Breast epithelium (tissue), 4 donors: ENCODE results near the gene TMEM151B. TPM values are rescaled to one million over a fixed set of nuclear protein-coding genes. Genes with fewer than 3 reads are reported as not detected.

Experiments
- DNase-seq, 2 donors: peaks; one replicate each; pipeline ENCODE4 v3.0.0-alpha.2; 2019; ENCODE audit warnings: low spot score in 2 of 2
- H3K27ac ChIP-seq, 2 donors: fragments of 200-600 bp; sonication (generic) in 1 of 2; one replicate each; pipeline ENCODE4 v1.5.1; 2016 to 2019; ENCODE audit warnings: mild to moderate bottlenecking in 1 of 2
- H3K27me3 ChIP-seq, 2 donors: fragments of 200-600 bp; sonication (generic) in 1 of 2; one replicate each; pipeline versions ENCODE4 v1.5.1 to v1.6.0; 2017 to 2019; ENCODE audit warnings: control low read depth in 1 of 2, mild to moderate bottlenecking in 1 of 2
- H3K36me3 ChIP-seq: fragments of 200-600 bp; one replicate; pipeline ENCODE4 v1.5.1; 2019
- H3K4me1 ChIP-seq, 2 donors: fragments of 200-600 bp; sonication (generic); one replicate each; pipeline ENCODE4 v1.5.1; 2016 to 2019; ENCODE audit warnings: control low read depth in 1 of 2
- H3K4me3 ChIP-seq, 3 donors: fragments of 200-600 bp; sonication (generic); 1 replicate in 2 of 3; 2 replicates in 1 of 3; pipeline ENCODE4 v1.5.1; 2016 to 2019; ENCODE audit warnings: mild to moderate bottlenecking in 3 of 3, moderate library complexity in 2 of 3
- H3K9me3 ChIP-seq, 2 donors: fragments of 200-600 bp; sonication (generic) in 1 of 2; one replicate each; pipeline ENCODE4 v1.5.1; 2016 to 2019; ENCODE audit warnings: control low read depth in 1 of 2
- CTCF ChIP-seq, 3 donors: fragments of 450-650 bp; IDR thresholded peaks; one replicate each; pipeline ENCODE4 v1.5.1; 2016 to 2017; ENCODE audit warnings: antibody characterized with exemption in 3 of 3, mild to moderate bottlenecking in 3 of 3, moderate library complexity in 3 of 3
- POLR2A ChIP-seq: fragments of 450-650 bp; IDR thresholded peaks from one replicate; pipeline ENCODE4 v1.6.1; 2016; ENCODE audit warnings: antibody characterized with exemption, mild to moderate bottlenecking, moderate library complexity
- POLR2AphosphoS5 ChIP-seq, 3 donors: sonication (generic); formaldehyde crosslinking; IDR thresholded peaks; one replicate each; pipeline ENCODE4 v1.6.1; 2017; ENCODE audit warnings: antibody characterized with exemption in 3 of 3
- intact Hi-C: fragments of 100-400 bp; cut with DNase I; formaldehyde crosslinking; loops from one replicate; pipeline ENCODE4 v1.15.1; 2023; ENCODE audit warnings: low total_unique reads
- total RNA-seq, 3 donors: library from RNA; depleted of rRNA; stranded (reverse); fragments of >200 nt; gene quantifications; one replicate each; pipeline ENCODE4 v1.1.0, GENCODE V29; 2016

Gene TMEM151B
- total RNA-seq, 3 donors from 2014 or later, result 0.15 TPM; not detected in 2

- peak overlapping the region; percentile 80 to 86 for H3K27ac ChIP-seq
- no peaks in the 10 kb centered on the region for H3K36me3 ChIP-seq
- peaks cover 15 to 20% of the 10 kb centered on the region in 2 donors for H3K4me1 ChIP-seq
- intact Hi-C loops, result no loop called here
- DNase-seq, result no peak
- H3K4me3 ChIP-seq, result peak overlapping the region; percentile 74 to 90 (median 77)
- TF ChIP-seq POLR2A, result no peak
- peak in 1 of 3 donors; percentile 44 for TF ChIP-seq POLR2AphosphoS5 (IDR thresholded peaks at IDR 0.05)
- peaks cover 0 to 6% of the 10 kb centered on the region in 2 donors for H3K27me3 ChIP-seq
- H3K9me3 ChIP-seq, result no peaks in the 10 kb centered on the region
These were observed 4.5 kb upstream of the TMEM151B start for GRCh38 chr6:44265722-44266233.

GRCh38 chr6:44266347-44266746, 3.9 kb upstream of the TMEM151B start:
- intact Hi-C loops, result no loop called here
- Histone ChIP-seq H3K27me3 (peaks cover 0 to 6% of the 10 kb centered on the region in 2 donors), H3K9me3 (no peaks in the 10 kb centered on the region), H3K36me3 (no peaks in the 10 kb centered on the region), H3K27ac (no peak overlapping the region), H3K4me1 (peaks cover 15 to 20% of the 10 kb centered on the region in 2 donors), H3K4me3 (no peak overlapping the region)
- TF ChIP-seq CTCF (IDR thresholded peaks at IDR 0.05) (no peak), POLR2AphosphoS5 (IDR thresholded peaks at IDR 0.05) (no peak), POLR2A (no peak)
- DNase-seq, result no peak

GRCh38 chr6:44267252-44267651, 3.0 kb upstream of the TMEM151B start:
- H3K27me3 ChIP-seq, result peaks cover 5 to 6% of the 10 kb centered on the region in 2 donors
- TF ChIP-seq POLR2A (no peak), POLR2AphosphoS5 (IDR thresholded peaks at IDR 0.05) (no peak), CTCF (IDR thresholded peaks at IDR 0.05) (no peak)
- H3K4me3 ChIP-seq, result no peak overlapping the region
- H3K9me3 ChIP-seq, result no peaks in the 10 kb centered on the region
- intact Hi-C loops, result no loop called here
- peaks cover 15 to 20% of the 10 kb centered on the region in 2 donors for H3K4me1 ChIP-seq
- H3K36me3 ChIP-seq, result no peaks in the 10 kb centered on the region
- no peak for DNase-seq
- no peak overlapping the region for H3K27ac ChIP-seq

GRCh38 chr6:44268095-44268628, 2.1 kb upstream of the TMEM151B start:
- peak in 1 of 2 donors; percentile 49 for DNase-seq
- Histone ChIP-seq H3K4me1 (peaks cover 11 to 12% of the 10 kb centered on the region in 2 donors), H3K4me3 (no peak overlapping the region), H3K36me3 (no peaks in the 10 kb centered on the region), H3K27me3 (peaks cover 6 to 14% of the 10 kb centered on the region in 2 donors), H3K9me3 (no peaks in the 10 kb centered on the region), H3K27ac (no peak overlapping the region)
- no peak for TF ChIP-seq POLR2AphosphoS5 (IDR thresholded peaks at IDR 0.05)
- TF ChIP-seq CTCF (IDR thresholded peaks at IDR 0.05), result peak; percentile 71 to 83 (median 75)
- TF ChIP-seq POLR2A, result no peak
- intact Hi-C loops, result no loop called here

GRCh38 chr6:44269178-44269920, 901 bp upstream of the TMEM151B start:
- TF ChIP-seq CTCF (IDR thresholded peaks at IDR 0.05) (no peak), POLR2AphosphoS5 (IDR thresholded peaks at IDR 0.05) (no peak), POLR2A (no peak)
- Histone ChIP-seq H3K4me1 (peaks cover 2 to 6% of the 10 kb centered on the region in 2 donors), H3K27me3 (peaks cover 6 to 20% of the 10 kb centered on the region in 2 donors), H3K9me3 (no peaks in the 10 kb centered on the region), H3K36me3 (no peaks in the 10 kb centered on the region), H3K27ac (no peak overlapping the region), H3K4me3 (no peak overlapping the region)
- no peak for DNase-seq
- intact Hi-C loops, result no loop called here
